H1 (cell line): ENCODE measurements around the gene APC2. TPM values are rescaled to one million over a fixed set of nuclear protein-coding genes. Genes with fewer than 3 reads are reported as not detected.
A peak's percentile ranks its signal among the peaks of the same experiment; 100 is the strongest.

Experiments
- CTCF ChIA-PET: fragments of 300-600 bp; sonication (Branson Sonifier 250); formaldehyde crosslinking; loops from one replicate; lab custom pipeline; 2021; ENCODE audit not compliant: partially characterized antibody; lab: Charles Lee
- POLR2A ChIA-PET: fragments of 300-600 bp; sonication (Branson Sonifier 250); formaldehyde crosslinking; loops from one replicate; lab custom pipeline; 2021; ENCODE audit warnings: inconsistent platforms; ENCODE audit not compliant: partially characterized antibody; lab: Charles Lee
- DNase-seq, 2 experiments: peaks; one replicate each; pipeline versions ENCODE4 v3.0.0 to v3.0.0-alpha.2; 2010 to 2022; ENCODE audit warnings: low spot score in 2 of 2, low read depth in 1 of 2, mixed read lengths in 1 of 2
- FAIRE-seq: peaks from 2 replicates; lab custom pipeline; 2011; peaks lifted over from hg19 to GRCh38; lab: Jason Lieb, UNC
- H2AFZ ChIP-seq: 2 replicates; pipeline ENCODE4 v1.8.1; 2012; ENCODE audit warnings: low read length, inconsistent platforms
- H2AK5ac ChIP-seq: 2 replicates; pipeline ENCODE4 v1.6.1; 2013; ENCODE audit warnings: low read depth, low read length
- H2BK120ac ChIP-seq: replicated peaks from 2 replicates; pipeline ENCODE3; 2013; ENCODE audit warnings: low read depth, low read length, inconsistent platforms
- H2BK12ac ChIP-seq: 2 replicates; pipeline ENCODE4 v1.6.1; 2013; ENCODE audit warnings: low read depth, low read length
- H2BK15ac ChIP-seq: 2 replicates; pipeline ENCODE4 v1.6.1; 2013; ENCODE audit warnings: low read length
- H2BK20ac ChIP-seq: 2 replicates; pipeline ENCODE4 v1.6.1; 2013; ENCODE audit warnings: low read length
- H2BK5ac ChIP-seq: 2 replicates; pipeline ENCODE4 v1.6.1; 2013; ENCODE audit warnings: low read depth, low read length
- H3K14ac ChIP-seq: 2 replicates; pipeline ENCODE4 v1.6.1; 2013; ENCODE audit warnings: inconsistent platforms; ENCODE audit not compliant: insufficient read length
- H3K18ac ChIP-seq: 2 replicates; pipeline ENCODE4 v1.6.1; 2013; ENCODE audit warnings: low read length; ENCODE audit errors: extremely low read depth
- H3K23ac ChIP-seq: 2 replicates; pipeline ENCODE4 v1.6.1; 2013; ENCODE audit warnings: inconsistent platforms; ENCODE audit not compliant: insufficient read length
- H3K23me2 ChIP-seq: 2 replicates; pipeline ENCODE4 v1.6.1; 2013; ENCODE audit warnings: low read depth, low read length
- H3K27ac ChIP-seq: 2 replicates; pipeline ENCODE4 v1.6.1; 2011; ENCODE audit warnings: low read depth, low read length, inconsistent platforms
- H3K27me3 ChIP-seq, 4 experiments: replicated peaks in 1 of 4; 1 replicate in 1 of 4; 2 replicates in 3 of 4; pipeline versions ENCODE4 v1.6.1 to v1.8.1; 2011 to 2013; ENCODE audit warnings: low read length in 3 of 4, mild to moderate bottlenecking in 3 of 4, inconsistent platforms in 2 of 4, mixed read lengths in 2 of 4, moderate library complexity in 1 of 4; ENCODE audit not compliant: control insufficient read depth in 3 of 4, insufficient read depth in 3 of 4; ENCODE audit errors: extremely low read depth in 1 of 4
- H3K36me3 ChIP-seq, 4 experiments: 2 replicates each; pipeline versions ENCODE4 v1.6.1 to v1.8.1; 2011 to 2013; ENCODE audit warnings: mild to moderate bottlenecking in 4 of 4, low read length in 3 of 4, moderate library complexity in 2 of 4, control low read depth in 1 of 4, inconsistent platforms in 1 of 4; ENCODE audit not compliant: insufficient read depth in 4 of 4, control insufficient read depth in 2 of 4
- H3K4ac ChIP-seq: replicated peaks from 2 replicates; pipeline ENCODE3; 2013; ENCODE audit warnings: low read length, low read depth, mixed read lengths, inconsistent platforms; ENCODE audit not compliant: insufficient read length
- H3K4me1 ChIP-seq, 4 experiments: replicated peaks in 1 of 4; 1 replicate in 1 of 4; 2 replicates in 3 of 4; pipeline versions ENCODE4 v1.6.1 to v1.8.1; 2011 to 2013; ENCODE audit warnings: low read length in 3 of 4, inconsistent platforms in 2 of 4, mixed read lengths in 1 of 4; ENCODE audit not compliant: insufficient read depth in 4 of 4, control insufficient read depth in 3 of 4
- H3K4me2 ChIP-seq, 2 experiments: 2 replicates each; pipeline versions ENCODE4 v1.6.1 to v1.8.1; 2011 to 2013; ENCODE audit warnings: low read depth in 2 of 2, low read length in 2 of 2, control low read depth in 1 of 2, inconsistent platforms in 1 of 2, mild to moderate bottlenecking in 1 of 2; ENCODE audit not compliant: insufficient read depth in 1 of 2
- H3K4me3 ChIP-seq, 4 experiments: fragments of 200-600, 300-600 bp in 1 of 4; sonication (generic), shearing (Covaris generic), sonication (Bioruptor Twin) in 1 of 4; 2 replicates each; pipeline versions ENCODE4 v1.5.1 to v1.8.1; 2011 to 2016; ENCODE audit warnings: low read length in 4 of 4, low read depth in 3 of 4, control low read depth in 2 of 4, inconsistent platforms in 2 of 4, mild to moderate bottlenecking in 2 of 4, mixed read lengths in 1 of 4, moderate library complexity in 1 of 4; ENCODE audit not compliant: insufficient read depth in 2 of 4; ENCODE audit errors: extremely low read depth in 1 of 4
- H3K56ac ChIP-seq: replicated peaks from 2 replicates; pipeline ENCODE3; 2013; ENCODE audit warnings: low read depth, mild to moderate bottlenecking, mixed read lengths, low read length, inconsistent platforms; ENCODE audit not compliant: insufficient read length
- H3K79me1 ChIP-seq: 2 replicates; pipeline ENCODE4 v1.6.1; 2013; ENCODE audit warnings: low read depth, low read length, control low read depth
- H3K79me2 ChIP-seq, 2 experiments: 2 replicates each; pipeline versions ENCODE4 v1.6.1 to v1.8.1; 2012 to 2013; ENCODE audit warnings: low read length in 2 of 2, mild to moderate bottlenecking in 2 of 2, inconsistent platforms in 1 of 2; ENCODE audit not compliant: insufficient read depth in 2 of 2, control insufficient read depth in 1 of 2
- H3K9ac ChIP-seq, 4 experiments: replicated peaks in 1 of 4; 1 replicate in 1 of 4; 2 replicates in 3 of 4; pipeline versions ENCODE4 v1.6.1 to v1.8.1; 2011 to 2013; ENCODE audit warnings: low read depth in 3 of 4, low read length in 3 of 4, control low read depth in 2 of 4, mild to moderate bottlenecking in 2 of 4, moderate library complexity in 2 of 4, inconsistent platforms in 1 of 4; ENCODE audit errors: extremely low read depth in 1 of 4
- H3K9me3 ChIP-seq, 2 experiments: 2 replicates each; pipeline versions ENCODE4 v1.6.1 to v1.8.1; 2012 to 2013; ENCODE audit warnings: mild to moderate bottlenecking in 2 of 2, moderate library complexity in 2 of 2, control low read depth in 1 of 2, inconsistent platforms in 1 of 2, low read depth in 1 of 2, low read length in 1 of 2, mixed read lengths in 1 of 2; ENCODE audit not compliant: insufficient read depth in 2 of 2
- H4K20me1 ChIP-seq, 2 experiments: replicated peaks in 1 of 2; 2 replicates each; pipeline versions ENCODE3 to v1.8.1; 2011 to 2013; ENCODE audit warnings: inconsistent platforms in 2 of 2, low read length in 2 of 2, mild to moderate bottlenecking in 1 of 2; ENCODE audit not compliant: insufficient read depth in 2 of 2, control insufficient read depth in 1 of 2
- H4K5ac ChIP-seq: 2 replicates; pipeline ENCODE4 v1.6.1; 2013; ENCODE audit warnings: low read length, low read depth, mixed read lengths, inconsistent platforms; ENCODE audit not compliant: insufficient read length
- H4K8ac ChIP-seq: 2 replicates; pipeline ENCODE4 v1.8.0; 2013; ENCODE audit warnings: mild to moderate bottlenecking, moderate library complexity, low read length, inconsistent platforms; ENCODE audit not compliant: insufficient read depth; ENCODE audit errors: extremely low read depth
- H4K91ac ChIP-seq: replicated peaks from 2 replicates; pipeline ENCODE3; 2013; ENCODE audit warnings: low read length, mixed read lengths, inconsistent platforms; ENCODE audit not compliant: insufficient read length
- ATF2 ChIP-seq: IDR thresholded peaks from 2 replicates; pipeline ENCODE4 v1.6.1; 2012; ENCODE audit warnings: low read length, inconsistent platforms
- RBBP5 ChIP-seq: IDR thresholded peaks from 2 replicates; pipeline ENCODE4 v1.7.1; 2012; ENCODE audit warnings: low read depth, mild to moderate bottlenecking, inconsistent platforms, low read length, moderate library complexity, borderline replicate concordance
- SRF ChIP-seq: IDR thresholded peaks from 2 replicates; pipeline ENCODE4 v1.6.1; 2011; ENCODE audit warnings: mild to moderate bottlenecking, low read depth, low read length, moderate library complexity
- USF2 ChIP-seq: IDR thresholded peaks from 2 replicates; pipeline ENCODE4 v1.6.1; 2011; ENCODE audit warnings: low read length, improper control_type of control experiment
- WGBS, 2 experiments: shearing (Covaris generic) in 1 of 2; methylation state at CpG; one replicate each; pipeline versions ENCODE4 v1.1.6 to v1.1.7; 2013 to 2015; ENCODE audit warnings: low lambda C conversion rate in 2 of 2, mixed read lengths in 2 of 2, inconsistent platforms in 1 of 2, low coverage in 1 of 2, missing lambda C conversion rate in 1 of 2; ENCODE audit not compliant: insufficient replicate concordance in 2 of 2, insufficient coverage in 1 of 2, insufficient read length in 1 of 2; ENCODE audit errors: extremely low coverage in 1 of 2, missing lambda C conversion rate in 1 of 2; 5-methylcytosine and 5-hydroxymethylcytosine counted together
- polyA plus RNA-seq, 7 experiments: library from polyadenylated mRNA; depleted of rRNA in 3 of 7; stranded (reverse) in 5 of 7; unstranded in 2 of 7; fragments of >200 nt in 5 of 7; fragments of 200-250 nt in 2 of 7; gene quantifications; 1 replicate in 5 of 7; 2 replicates in 1 of 7; 4 replicates in 1 of 7; pipeline versions ENCODE4 v1.2.1 to v1.2.3, GENCODE V29; 2011 to 2013; ENCODE audit warnings: missing spikeins in 2 of 7, mixed read lengths in 2 of 7
- total RNA-seq: library from RNA; stranded (reverse); fragmentation: NEBNext Ultra II Directional; extraction: Animal tissue kit (Norgen Biotek cat#: 25700); gene quantifications from 2 replicates; pipeline ENCODE4 v1.2.1, GENCODE V29; 2021
- TF ChIP-seq, protein P1 (sequence below), 3 experiments: IDR thresholded peaks; 1 replicate in 2 of 3; 2 replicates in 1 of 3; pipeline versions ENCODE4 v1.5.1 to v1.6.1; 2011; ENCODE audit warnings: low read length in 3 of 3, mild to moderate bottlenecking in 3 of 3, inconsistent platforms in 2 of 3, low read depth in 1 of 3, moderate library complexity in 1 of 3; ENCODE audit not compliant: insufficient read depth in 1 of 3; ENCODE audit errors: control extremely low read depth in 1 of 3

The APC2 gene
- total and polyA plus RNA-seq, 2 of the 8 experiments (the other 6 are each of a cell fraction or from before 2014, with no cell fraction given): 1.3 to 4.1 TPM

DNA sequence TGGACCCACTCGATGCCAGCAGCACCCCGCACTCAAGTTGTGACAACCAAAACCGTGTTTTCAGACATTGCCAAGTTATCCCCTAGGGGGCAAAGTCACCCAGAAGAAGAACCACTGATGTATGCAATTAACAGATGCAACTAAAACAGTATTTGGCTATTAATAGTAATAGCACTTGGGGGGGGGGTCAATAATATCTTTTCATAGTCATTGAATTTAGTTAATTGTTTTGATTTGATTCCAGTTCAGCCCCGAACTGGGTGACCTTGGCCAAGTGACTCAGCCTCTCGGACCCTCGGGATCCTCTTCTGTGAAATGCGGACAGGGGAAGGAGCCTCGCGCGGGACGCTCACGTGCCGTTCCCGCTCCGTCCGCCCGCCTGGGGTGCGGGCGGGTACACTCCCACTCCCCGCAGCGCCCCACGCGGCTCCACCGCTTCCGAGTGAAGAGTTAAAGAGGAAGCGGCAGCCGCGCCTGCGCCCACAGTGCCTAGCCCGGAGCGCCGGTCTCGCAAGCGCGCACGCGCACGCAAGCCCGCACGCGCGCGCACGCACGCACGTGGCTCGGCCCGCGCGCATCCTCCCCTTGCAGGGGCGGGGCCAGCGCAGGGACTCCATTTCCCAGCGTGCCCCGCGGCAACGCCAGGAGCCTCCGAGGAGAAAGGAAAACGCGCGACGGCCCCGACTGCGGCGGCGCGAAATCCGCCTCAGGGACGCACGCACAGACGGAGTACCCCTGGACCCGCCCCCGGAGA is 43.0 kb upstream of the APC2 start:
- Histone ChIP-seq H3K14ac (no peak overlapping the region), H3K4ac (peak overlapping the region; percentile 92), H3K79me1 (peaks cover 8% of the 10 kb centered on the region; the same call in 1 of the 2 replicates), H2BK12ac (no peak overlapping the region), H3K56ac (peak overlapping the region; percentile 40), H3K9ac (peak overlapping the region in 3 of 4 experiments; percentile 6 to 42 (median 39); a peak in 2 of 7 replicates), H3K18ac (peak overlapping the region; percentile 83; the same call in 1 of the 2 replicates), H3K27ac (0 out of 2 replicates have a peak overlapping the region, but pooled peaks have one; percentile 26), H2BK20ac (no peak overlapping the region), H3K79me2 (peaks cover 40 to 42% of the 10 kb centered on the region in 2 experiments), H3K23me2 (peaks cover 10% of the 10 kb centered on the region; the same call in 1 of the 2 replicates), H3K9me3 (no peaks in the 10 kb centered on the region), H4K5ac (peak overlapping the region; percentile 64), H4K20me1 (peaks cover 33 to 35% of the 10 kb centered on the region in 2 experiments), H4K91ac (no peak overlapping the region), H3K4me2 (peak overlapping the region; percentile 61 to 66), H2BK5ac (peak overlapping the region; percentile 78; the same call in 1 of the 2 replicates), H3K36me3 (peaks cover 0 to 3% (median 0%) of the 10 kb centered on the region in 4 experiments; a peak in 3 of 8 replicates), H2AK5ac (no peak overlapping the region), H3K23ac (no peak overlapping the region), H2BK120ac (no peak overlapping the region), H4K8ac (peak overlapping the region; percentile 75), H3K4me1 (peaks cover 2 to 26% (median 17%) of the 10 kb centered on the region in 4 experiments; a peak in 6 of 7 replicates), H3K4me3 (peak overlapping the region; percentile 49 to 71 (median 64)), H2BK15ac (no peak overlapping the region), H3K27me3 (peaks cover 0 to 2% (median 0%) of the 10 kb centered on the region in 4 experiments; a peak in 2 of 7 replicates), H2AFZ (no peak overlapping the region)
- ChIA-PET POLR2A (no interaction called here), CTCF (no interaction called here)
- DNase-seq (peak; percentile 91 to 99), FAIRE-seq (no peak)
- 3% methylated on average over 38 of the region's 72 CpGs; no CpG with 5 or more reads in 1 of the 2 experiments for WGBS, 2 experiments
- TF ChIP-seq RBBP5: peak; percentile 34; the same call in 1 of the 2 replicates
- TF ChIP-seq, protein P1, sequence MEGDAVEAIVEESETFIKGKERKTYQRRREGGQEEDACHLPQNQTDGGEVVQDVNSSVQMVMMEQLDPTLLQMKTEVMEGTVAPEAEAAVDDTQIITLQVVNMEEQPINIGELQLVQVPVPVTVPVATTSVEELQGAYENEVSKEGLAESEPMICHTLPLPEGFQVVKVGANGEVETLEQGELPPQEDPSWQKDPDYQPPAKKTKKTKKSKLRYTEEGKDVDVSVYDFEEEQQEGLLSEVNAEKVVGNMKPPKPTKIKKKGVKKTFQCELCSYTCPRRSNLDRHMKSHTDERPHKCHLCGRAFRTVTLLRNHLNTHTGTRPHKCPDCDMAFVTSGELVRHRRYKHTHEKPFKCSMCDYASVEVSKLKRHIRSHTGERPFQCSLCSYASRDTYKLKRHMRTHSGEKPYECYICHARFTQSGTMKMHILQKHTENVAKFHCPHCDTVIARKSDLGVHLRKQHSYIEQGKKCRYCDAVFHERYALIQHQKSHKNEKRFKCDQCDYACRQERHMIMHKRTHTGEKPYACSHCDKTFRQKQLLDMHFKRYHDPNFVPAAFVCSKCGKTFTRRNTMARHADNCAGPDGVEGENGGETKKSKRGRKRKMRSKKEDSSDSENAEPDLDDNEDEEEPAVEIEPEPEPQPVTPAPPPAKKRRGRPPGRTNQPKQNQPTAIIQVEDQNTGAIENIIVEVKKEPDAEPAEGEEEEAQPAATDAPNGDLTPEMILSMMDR (IDR thresholded peaks at IDR 0.05; ENCODE audit: control extremely low read depth in 1 of 3, insufficient read depth in 1 of 3, low read depth in 1 of 3, low read length in 3 of 3): peak; percentile 24 to 57 (median 36); a peak in 3 of 4 replicates
- TF ChIP-seq SRF: no peak
- TF ChIP-seq USF2: peak; percentile 15; the same call in 1 of the 2 replicates
- no peak for TF ChIP-seq ATF2
